GM18505 (cell line): ENCODE results near the gene COL5A1.

ENCODE experiments used
- ATAC-seq: cut with Tn5 transposase; IDR thresholded peaks from one replicate; pipeline ENCODE4 v1.9.1; 2021; ENCODE audit not compliant: unreplicated experiment
- POLR2A ChIP-seq: IDR thresholded peaks from 4 replicates; pipeline ENCODE4 v1.6.1; 2011; ENCODE audit warnings: borderline replicate concordance; ENCODE audit not compliant: insufficient read depth, insufficient read length; ENCODE audit errors: extremely low read depth

Gene COL5A1

DNA sequence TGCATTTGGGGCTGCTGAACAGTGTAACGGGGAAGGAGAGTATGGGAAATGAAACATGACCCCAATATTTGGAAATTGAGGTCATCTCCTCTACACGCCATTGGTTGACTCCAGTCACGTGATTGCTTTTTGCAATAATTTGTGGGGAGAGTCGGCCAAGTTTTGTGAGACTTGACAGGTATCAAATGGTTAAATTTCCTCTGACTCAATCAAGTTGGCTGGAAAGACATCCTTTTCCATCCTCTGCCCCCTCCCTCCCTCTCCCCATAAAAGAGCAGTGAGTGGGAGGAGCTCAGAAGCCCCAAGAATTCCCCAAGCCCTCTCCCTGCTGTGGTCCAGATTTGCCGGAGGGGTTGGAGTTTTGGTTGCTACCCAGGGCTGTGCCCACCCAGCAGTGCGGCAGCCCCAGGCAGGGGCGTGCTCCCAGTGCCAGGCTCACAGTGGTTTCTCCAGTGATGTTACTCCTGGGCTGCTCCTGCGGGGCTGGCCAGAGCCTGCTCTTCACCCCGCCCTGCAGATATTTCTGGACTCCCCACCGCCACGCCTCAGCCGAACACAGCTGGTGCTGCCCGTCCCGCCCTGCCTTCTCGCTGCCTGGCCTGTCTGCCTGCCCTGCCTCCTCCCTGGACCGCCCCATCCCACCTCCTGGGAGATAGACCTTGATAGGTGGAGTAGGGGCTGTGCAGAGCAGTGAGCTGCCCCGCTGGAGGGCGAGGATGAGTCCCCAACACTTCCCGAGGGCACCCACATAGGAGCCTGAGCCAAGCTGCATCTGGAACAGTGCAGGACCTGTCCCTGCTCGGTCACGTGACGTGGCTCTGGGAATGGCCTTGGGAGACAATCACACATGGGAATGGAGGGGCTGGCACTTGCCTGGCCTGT lies 3.4 kb downstream of the COL5A1 start:
- no peak for TF ChIP-seq POLR2A
- ATAC-seq, result no peak

DNA sequence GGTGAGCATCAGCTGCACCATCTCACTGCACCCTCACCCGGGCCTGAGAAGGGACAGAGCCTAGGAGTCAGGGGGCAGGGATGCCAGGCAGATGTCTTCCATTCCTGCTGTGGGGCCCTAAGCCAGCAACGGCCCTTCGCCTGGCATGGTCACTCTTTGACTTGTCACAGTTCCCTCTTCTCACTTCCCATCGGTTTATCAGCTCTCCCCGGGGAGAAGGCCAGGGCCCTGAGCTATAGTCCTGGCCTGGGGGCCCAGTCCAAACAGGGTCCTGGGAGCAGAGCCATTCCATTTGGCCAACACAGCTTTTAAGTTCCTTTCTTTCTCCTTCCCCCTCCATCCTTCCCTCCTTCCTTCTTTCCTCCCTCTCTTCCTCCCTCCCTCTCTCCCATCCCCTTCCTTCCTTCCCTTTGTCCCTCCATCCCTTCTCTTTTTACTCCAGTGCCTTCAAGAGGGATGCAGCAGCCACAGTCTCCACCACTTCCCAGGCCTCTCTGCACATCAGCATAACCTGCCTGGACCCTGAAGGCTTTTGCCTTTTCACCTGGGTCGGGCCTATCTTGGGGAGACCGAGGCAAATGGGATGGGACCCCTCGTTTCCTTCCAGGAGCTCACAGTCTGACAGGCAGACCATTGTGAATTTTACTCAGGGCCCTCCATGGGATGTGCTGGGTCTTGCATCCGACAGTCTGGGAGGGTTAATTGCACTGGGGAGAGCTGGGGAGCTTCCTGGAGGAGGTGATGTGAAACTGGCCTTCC lies 4.2 kb downstream of the COL5A1 start:
- no peak for TF ChIP-seq POLR2A

DNA sequence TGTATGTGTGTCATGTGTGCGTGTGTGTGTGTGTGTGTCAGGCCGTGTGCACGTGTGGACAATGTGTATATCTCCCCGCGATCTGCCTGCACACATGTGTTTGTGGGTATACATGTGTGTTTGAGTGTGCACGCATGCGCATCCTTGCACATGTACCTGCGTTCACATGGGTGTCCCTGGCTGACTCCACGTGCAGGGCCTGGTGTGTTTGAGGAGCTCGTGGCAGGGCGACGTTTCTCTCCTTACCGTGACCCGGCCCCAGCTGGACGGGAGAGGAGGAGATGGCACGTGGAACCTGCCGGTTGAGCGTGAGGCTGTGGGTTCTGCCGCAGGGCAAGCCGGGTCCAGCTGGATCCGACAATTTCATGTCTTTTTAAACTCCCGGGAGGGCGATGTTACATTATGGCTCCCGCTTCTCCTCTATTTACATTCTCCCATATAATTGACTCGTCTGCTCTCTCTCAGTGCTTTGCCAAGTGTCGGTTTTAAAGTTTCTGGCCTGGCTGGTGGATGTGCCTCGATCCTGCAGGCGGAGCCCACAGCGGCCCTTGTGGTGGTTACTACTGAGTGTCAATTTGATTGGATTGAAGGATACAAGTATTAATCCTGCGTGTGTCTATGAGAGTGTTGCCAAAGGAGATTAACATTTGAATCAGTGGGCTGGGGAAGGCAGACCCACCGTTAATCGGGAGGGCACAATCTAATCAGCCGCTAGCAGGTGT lies 5.9 kb downstream of the COL5A1 start:
- no peak for TF ChIP-seq POLR2A
- no peak for ATAC-seq

More for the DNA sequence above, 4.2 kb downstream of the COL5A1 start:
- ATAC-seq, result no peak

DNA sequence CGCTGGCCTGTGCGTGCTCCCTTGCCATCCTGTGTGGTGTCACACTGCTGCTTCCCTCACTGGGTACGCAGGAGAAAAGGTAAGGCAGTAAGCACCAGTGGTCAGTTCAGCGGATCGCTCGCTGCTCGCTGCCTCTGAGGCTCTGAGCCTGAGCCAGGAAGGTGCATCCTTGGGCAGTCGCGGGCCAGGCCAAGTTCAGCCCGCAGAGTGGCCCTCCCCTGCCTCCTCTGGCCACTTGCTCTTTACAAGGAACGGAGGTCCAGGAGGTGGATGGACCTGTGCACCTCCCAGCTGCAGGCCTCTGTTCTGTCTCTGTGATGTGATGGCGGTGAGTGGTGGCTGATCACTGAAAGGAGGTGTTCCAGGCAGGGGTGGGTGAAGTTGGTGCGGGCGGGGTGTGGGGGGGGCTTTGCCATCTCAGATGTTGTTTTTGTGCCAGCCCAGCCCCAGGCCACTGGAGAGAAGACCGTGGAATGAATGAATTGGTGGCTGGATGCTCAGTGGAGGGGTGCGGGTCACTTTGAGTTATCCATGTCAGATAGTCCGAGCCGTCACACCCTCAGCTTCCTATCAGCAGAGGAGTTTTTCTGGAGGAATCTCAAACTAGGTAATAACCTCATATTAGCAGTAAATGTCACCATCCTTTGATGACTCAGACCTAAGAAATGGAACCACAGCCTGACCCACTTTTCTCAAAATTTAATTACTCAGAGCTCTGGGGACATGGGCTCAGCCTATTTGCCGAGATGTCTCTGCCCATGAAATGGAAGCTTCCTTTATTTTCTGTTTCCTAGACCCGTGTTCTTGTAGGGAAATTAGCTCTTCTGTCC lies 7.3 kb downstream of the COL5A1 start:
- no peak for TF ChIP-seq POLR2A
- no peak for ATAC-seq

DNA sequence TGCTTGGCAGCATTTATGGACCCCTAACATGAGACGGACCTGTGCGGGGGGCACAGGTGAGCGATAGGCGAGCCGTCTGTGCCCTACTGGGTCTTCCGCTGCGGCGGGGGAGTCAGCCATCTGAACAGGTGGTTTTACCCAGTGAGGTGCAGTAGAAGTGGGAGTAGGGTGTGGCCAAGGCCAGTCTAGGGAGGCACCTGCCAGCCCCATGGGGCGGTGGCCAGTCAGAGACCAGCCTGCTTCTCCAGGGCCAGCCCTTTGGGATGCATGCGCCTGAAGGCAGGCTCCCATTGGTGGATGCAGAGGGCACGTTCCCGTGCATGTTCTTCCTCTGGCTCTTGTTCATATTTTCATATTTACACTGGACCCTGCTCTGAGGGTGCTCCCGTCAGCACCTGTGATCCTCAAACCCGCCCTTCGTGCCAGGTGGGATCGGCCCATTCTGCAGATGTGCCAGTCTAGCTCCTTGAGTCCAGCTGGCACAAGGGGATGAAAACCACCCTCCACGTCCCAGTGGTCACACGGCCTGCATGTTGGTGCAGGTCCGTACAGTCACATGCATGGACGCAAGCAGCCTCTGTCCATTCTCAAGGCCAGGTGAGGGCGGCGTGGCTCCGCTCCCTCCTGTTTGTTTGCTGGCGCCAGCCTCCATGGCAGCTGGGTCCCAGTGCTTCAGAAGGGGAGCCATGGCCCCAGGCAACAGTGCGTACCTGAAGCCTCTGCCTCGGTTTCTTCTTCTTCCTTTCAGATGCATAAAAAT lies 9.0 kb downstream of the COL5A1 start:
- TF ChIP-seq POLR2A, result no peak
- ATAC-seq, result no peak

DNA sequence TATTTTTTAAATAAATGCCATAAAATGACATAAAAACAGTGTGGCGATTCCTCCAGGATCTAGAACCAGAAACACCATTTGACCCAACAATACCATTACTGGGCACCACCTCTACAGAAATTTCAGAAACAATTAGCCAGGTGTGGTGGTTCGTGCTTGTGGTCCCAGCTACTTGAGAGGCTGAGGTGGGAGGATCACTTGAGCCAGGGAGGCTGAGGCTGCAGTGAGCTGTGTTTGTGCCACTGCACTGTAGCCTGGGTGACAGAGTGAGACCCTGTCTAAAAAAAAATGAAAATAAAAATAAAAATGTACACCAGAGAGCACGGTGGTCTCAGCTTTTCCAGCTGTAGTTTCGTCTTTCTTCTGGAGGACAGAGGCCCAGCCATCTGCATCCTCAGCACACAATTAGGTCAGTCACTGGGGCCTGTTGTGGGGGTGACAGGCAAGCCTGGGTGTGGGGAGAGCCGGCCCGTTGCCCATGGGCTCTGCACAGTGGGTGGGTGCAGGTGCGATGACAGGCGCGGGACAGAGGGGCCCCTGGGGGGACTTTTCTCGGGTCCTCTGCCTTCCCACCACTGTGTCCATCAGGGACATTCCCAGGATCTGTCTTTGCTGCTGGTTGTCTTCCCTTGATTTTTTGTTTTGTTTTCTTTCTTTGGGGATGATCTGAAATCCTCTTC lies 9.8 kb downstream of the COL5A1 start:
- ATAC-seq, result no peak
- no peak for TF ChIP-seq POLR2A

DNA sequence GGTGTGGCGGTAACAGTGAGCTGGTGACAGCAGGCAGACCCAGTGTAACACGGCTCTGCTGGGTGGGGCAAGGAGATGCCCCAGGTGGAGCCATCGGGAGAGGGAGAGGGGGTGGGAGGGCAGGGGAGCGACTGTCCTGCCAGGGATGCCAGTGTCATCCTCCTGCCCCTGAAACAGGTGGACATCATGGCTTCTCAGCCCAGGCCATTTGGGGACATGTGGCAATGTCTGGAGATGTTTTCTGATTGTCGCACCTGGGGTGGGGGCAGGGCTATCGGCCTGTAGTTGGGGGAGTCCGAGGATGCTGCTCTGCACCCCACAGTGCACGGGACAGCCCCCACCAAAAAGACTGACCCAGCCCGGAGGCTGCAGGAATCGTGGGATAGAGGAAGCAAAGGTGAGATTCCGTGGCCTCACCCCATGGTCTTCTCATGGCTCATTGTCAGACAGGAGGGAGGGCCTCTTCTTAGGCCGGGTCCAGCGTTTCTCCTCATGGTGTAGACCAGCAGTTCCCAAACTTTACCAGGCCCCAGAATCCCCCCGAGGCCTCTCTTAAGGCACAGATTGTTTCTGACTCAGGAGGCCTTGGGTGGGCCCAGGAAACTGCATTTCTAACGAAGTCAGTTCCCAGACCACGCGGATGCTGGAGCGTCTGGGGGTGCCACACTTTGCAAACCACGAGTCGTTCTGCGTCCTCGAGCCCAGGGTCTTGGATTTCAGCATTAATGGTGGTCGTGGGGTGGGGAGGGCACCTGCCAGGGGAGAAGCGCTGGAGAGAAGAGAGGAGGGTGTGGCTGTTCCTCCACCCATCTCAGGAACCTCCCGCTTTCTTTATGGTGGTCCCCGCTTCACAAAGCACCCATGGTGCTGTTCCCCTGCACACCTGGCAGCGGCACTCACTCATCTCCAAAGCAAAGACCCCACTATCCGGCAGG lies 11.0 kb downstream of the COL5A1 start:
- ATAC-seq, result no peak
- no peak for TF ChIP-seq POLR2A

DNA sequence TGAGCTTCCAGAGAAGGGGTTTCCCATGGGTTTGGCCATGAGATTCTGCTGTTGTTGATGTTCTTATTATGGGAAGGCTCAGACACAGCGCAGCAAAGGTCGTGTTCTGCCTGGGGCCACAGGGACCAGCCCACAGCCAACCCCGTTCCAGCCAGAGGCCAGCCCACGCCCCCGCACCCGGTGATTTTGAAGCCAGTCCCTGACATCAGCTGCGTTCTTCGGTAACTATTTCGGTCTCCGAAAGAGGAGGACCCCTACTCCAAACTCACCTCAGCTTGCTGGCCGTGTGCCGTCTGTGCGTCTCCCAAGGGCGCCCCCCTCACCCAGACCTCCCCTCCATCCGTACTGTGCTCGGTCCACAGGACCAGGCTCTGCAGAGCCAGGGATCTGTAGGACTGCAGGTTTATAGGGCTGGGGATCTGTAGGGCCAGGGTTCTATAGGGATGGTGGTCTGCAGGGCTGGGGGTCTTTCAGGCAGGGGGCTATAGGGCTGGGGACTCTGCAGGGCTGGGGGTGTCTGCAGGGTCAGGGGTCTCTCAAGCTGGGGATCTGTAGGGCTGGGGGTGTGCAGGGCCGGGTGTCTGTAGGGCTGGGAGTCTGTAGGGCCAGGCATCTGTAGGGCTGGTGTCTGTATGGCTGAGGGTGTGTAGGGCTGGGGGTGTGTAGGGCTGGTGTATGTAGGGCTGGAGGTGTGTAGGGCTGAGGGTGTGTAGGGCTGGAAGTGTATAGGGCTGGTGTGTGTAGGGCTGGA lies 11.8 kb downstream of the COL5A1 start:
- no peak for ATAC-seq
- no peak for TF ChIP-seq POLR2A

DNA sequence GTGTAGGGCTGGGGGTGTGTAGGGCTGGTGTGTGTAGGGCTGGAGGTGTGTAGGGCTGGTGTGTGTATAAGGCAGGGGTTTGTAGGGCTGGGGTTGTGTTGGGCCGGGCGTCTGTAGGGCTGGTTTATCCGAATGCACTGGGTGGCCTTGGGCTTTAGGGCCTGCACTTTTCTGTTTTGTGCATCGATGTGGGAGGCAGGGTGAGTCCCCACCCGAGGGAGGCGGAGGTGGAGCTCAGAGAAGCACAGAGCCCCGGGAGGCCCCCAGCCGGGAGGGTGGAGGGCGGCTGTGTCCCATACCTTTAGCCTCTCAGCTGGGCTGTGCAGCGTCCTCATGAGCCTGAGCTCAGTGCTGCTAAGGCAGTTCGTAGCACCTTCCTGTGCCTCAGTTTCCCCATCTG lies 13.5 kb downstream of the COL5A1 start:
- no peak for TF ChIP-seq POLR2A
- no peak for ATAC-seq
